Measurements from ENCODE around the gene C19orf12. TPM values are rescaled to one million over a fixed set of nuclear protein-coding genes. Genes with fewer than 3 reads are reported as not detected.

C19orf12 gene
- polyA plus RNA-seq, 1 experiment = 33.9 TPM

DNA sequence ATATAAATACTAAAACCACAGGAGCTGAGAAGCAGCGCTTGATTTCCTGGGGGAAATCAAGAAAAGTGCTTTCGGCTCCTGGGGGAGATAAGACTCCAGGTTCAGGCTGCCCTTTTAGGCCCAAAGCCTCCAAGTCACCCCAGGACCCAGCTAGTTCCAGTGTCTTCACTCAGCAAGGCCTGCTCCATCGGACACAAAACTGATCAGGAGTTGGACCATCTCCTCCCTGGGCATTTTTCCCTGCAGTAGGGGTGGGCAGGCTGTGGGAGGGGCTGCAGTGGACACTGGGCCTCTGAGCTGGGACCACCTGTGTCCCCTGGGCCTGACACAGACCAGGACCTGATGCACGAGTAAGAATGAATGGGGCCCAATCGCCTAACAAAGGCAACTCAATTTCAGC lies 15.2 kb downstream of the C19orf12 start:
- TF ChIP-seq, protein P1, sequence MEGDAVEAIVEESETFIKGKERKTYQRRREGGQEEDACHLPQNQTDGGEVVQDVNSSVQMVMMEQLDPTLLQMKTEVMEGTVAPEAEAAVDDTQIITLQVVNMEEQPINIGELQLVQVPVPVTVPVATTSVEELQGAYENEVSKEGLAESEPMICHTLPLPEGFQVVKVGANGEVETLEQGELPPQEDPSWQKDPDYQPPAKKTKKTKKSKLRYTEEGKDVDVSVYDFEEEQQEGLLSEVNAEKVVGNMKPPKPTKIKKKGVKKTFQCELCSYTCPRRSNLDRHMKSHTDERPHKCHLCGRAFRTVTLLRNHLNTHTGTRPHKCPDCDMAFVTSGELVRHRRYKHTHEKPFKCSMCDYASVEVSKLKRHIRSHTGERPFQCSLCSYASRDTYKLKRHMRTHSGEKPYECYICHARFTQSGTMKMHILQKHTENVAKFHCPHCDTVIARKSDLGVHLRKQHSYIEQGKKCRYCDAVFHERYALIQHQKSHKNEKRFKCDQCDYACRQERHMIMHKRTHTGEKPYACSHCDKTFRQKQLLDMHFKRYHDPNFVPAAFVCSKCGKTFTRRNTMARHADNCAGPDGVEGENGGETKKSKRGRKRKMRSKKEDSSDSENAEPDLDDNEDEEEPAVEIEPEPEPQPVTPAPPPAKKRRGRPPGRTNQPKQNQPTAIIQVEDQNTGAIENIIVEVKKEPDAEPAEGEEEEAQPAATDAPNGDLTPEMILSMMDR (IDR thresholded peaks at IDR 0.05; ENCODE audit: insufficient read depth, low read depth, low read length) = no peak
- Histone ChIP-seq H3K36me3 (ENCODE audit: control insufficient read depth, insufficient read depth, low read length) (peaks cover 7% of the 10 kb centered on the region), H3K27me3 (ENCODE audit: control insufficient read depth, insufficient read depth, low read length) (no peaks in the 10 kb centered on the region), H3K4me3 (ENCODE audit: low read depth, low read length) (no peak overlapping the region)
- ChIA-PET POLR2A (no interaction called here), CTCF (interaction anchor here (0.6 to 1.5 kb wide), 3 partner anchors 16 to 97 kb away, joined by 3 to 5 read pairs (median 4); no protein-coding TSS in a partner anchor)
- no peak for DNase-seq (ENCODE audit: low read depth)

DNA sequence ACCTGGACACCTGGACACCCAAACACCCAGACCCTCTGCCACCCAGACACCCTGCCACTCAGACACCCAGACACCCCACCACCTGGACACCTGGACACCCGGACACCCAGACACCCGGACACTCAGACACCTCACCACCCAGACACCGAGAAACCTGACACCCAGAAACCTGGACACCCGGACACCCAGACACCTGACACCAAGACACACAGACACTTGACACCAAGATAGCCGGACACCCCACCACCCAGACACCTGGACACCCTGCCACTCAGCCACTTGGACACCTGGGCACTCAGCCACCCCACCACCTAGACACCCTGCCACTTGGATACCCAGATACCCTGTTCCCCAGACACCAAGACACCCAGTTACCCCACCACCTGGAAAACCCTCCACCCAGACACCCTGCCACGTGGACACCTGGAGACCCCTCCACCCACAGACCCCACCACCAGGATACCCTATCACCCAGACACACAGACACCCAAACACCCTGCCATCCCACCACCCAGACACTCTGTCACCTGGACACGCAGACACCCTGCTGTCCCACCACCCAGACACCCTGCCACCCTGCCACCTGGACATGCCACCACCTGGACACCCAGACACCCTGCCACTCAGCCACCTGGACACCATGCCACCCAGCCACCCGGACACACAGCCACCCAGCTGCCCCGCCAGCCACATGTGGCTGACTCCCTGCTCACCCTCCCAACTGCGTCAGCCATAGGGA lies 17.4 kb downstream of the C19orf12 start:
- ChIA-PET POLR2A (no interaction called here), CTCF (interaction anchor here (1.5 kb wide), 1 partner anchor 19 kb away, joined by 4 read pairs; no protein-coding TSS in a partner anchor)
- DNase-seq (ENCODE audit: low read depth) = no peak
- Histone ChIP-seq H3K4me3 (ENCODE audit: low read depth, low read length) (no peak overlapping the region), H3K36me3 (ENCODE audit: control insufficient read depth, insufficient read depth, low read length) (peaks cover 4% of the 10 kb centered on the region), H3K27me3 (ENCODE audit: control insufficient read depth, insufficient read depth, low read length) (no peaks in the 10 kb centered on the region)
- TF ChIP-seq, protein P1 (IDR thresholded peaks at IDR 0.05; ENCODE audit: insufficient read depth, low read depth, low read length) = no peak

DNA sequence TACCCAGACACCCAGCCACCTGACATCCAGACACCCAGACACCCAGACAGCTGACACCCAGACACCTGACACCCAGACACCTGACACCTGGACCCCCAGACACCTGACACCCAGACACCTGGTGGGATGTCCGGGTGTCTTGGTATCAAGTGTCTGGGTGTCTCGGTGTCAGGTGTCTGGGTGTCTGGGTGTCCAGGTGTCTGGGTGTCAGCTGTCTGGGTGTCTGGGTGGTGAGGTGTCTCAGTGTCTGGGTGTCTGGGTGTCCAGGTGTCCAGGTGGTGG lies 18.6 kb downstream of the C19orf12 start:
- ChIA-PET CTCF (no interaction called here), POLR2A (no interaction called here)
- DNase-seq (ENCODE audit: low read depth) = no peak
- no peak overlapping the region for H3K4me3 ChIP-seq (ENCODE audit: low read depth, low read length)
- H3K27me3 ChIP-seq (ENCODE audit: control insufficient read depth, insufficient read depth, low read length) = no peaks in the 10 kb centered on the region
- TF ChIP-seq, protein P1 (IDR thresholded peaks at IDR 0.05; ENCODE audit: insufficient read depth, low read depth, low read length) = no peak
- H3K36me3 ChIP-seq (ENCODE audit: control insufficient read depth, insufficient read depth, low read length) = no peaks in the 10 kb centered on the region

DNA sequence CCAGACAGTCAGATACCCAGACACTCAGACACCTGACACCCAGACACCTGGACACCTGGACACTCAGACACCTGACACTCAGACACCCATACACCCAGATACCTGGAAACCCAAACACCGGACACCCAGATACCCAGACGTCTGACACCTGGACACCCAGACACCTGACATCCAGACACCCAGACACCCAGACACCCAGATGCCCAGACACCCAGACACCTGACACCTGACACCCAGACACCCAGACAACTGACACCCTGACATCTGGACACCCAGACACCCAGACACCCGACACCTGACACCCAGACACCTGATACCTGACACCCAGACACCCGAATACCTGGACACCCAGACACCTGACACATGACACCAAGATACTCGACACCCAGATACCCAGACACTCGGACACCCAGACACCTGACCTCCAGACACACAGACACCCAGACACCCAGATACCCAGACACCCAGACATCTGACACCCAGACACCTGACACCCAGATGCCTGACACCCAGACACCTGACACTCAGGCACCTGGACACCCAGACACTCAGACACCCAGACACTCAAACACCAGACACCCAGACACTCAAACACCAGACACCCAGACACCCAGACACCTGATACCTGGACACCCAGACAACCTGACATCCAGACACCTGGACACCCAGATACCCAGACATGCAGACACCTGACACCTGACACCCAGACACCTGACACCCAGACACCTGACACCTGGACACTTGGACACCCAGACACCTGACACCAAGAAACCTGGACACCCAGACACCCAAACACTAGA lies 19.1 kb downstream of the C19orf12 start:
- Histone ChIP-seq H3K36me3 (ENCODE audit: control insufficient read depth, insufficient read depth, low read length) (no peaks in the 10 kb centered on the region), H3K4me3 (ENCODE audit: low read depth, low read length) (no peak overlapping the region), H3K27me3 (ENCODE audit: control insufficient read depth, insufficient read depth, low read length) (no peaks in the 10 kb centered on the region)
- TF ChIP-seq, protein P1 (IDR thresholded peaks at IDR 0.05; ENCODE audit: insufficient read depth, low read depth, low read length) = no peak
- DNase-seq (ENCODE audit: low read depth) = no peak
- ChIA-PET POLR2A (no interaction called here), CTCF (interaction anchor here (2.3 kb wide), 1 partner anchor 86 kb away, joined by 24 read pairs; no protein-coding TSS in a partner anchor)

Measured in BJ (cell line).